ENCODE measurements around the gene ARL15.

DNA sequence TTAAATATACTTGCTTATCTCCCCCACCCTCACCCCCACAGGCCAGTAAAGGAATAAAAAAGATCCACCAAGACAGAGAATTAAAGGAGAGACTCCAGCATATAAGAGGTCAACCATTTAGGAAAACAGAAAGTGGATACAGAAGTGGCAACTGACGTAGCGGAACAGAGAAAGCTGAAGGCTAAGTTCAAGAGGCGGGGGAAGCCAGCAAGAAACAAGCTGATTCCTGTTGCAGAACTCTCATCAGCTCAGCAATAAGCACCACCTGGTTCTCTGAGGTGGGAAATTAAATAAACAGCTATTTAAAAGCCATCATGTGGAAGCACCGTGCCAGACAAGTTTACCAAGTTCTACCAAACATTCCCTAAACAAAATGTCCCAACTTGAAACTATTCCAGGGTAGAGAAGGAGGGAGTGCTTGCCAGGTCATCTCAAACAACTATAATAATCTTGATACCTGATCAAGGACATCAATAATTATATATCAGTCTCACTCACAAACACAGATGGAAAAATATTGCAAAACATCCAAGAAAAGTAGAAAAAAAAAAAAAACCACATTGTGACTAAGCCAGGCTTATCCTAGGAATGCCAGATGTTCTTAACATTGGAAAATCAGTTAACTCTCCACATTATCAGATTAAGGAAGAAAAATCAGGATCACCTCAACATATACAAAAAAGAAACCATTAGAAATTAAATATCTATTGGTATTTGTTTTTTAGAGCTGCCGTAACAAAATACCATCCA, 7.3 kb upstream of the ARL15 start:
- TF ChIP-seq RAD21 (IDR thresholded peaks at IDR 0.05; ENCODE audit: low read length) (no peak), POLR2A (IDR thresholded peaks at IDR 0.05; ENCODE audit: low read depth, low read length) (no peak), BHLHE40 (IDR thresholded peaks at IDR 0.05; ENCODE audit: low read depth, low read length) (no peak), MAZ (IDR thresholded peaks at IDR 0.05; ENCODE audit: borderline replicate concordance, low read depth, low read length) (no peak)
- TF ChIP-seq, protein P1, sequence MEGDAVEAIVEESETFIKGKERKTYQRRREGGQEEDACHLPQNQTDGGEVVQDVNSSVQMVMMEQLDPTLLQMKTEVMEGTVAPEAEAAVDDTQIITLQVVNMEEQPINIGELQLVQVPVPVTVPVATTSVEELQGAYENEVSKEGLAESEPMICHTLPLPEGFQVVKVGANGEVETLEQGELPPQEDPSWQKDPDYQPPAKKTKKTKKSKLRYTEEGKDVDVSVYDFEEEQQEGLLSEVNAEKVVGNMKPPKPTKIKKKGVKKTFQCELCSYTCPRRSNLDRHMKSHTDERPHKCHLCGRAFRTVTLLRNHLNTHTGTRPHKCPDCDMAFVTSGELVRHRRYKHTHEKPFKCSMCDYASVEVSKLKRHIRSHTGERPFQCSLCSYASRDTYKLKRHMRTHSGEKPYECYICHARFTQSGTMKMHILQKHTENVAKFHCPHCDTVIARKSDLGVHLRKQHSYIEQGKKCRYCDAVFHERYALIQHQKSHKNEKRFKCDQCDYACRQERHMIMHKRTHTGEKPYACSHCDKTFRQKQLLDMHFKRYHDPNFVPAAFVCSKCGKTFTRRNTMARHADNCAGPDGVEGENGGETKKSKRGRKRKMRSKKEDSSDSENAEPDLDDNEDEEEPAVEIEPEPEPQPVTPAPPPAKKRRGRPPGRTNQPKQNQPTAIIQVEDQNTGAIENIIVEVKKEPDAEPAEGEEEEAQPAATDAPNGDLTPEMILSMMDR (conservative IDR thresholded peaks at IDR 0.05; ENCODE audit: low read depth, low read length), result no peak
